ENCODE data around the gene TBC1D22A. TPM values are rescaled to one million over a fixed set of nuclear protein-coding genes. Genes with fewer than 3 reads are reported as not detected.

The TBC1D22A gene
- total and polyA plus RNA-seq, 2 donors from 2014 or later = 24.6 to 39.4 TPM

- H3K27me3 ChIP-seq (ENCODE audit: control insufficient read depth, insufficient read depth, low read length) = no peaks in the 10 kb centered on the region
- H3K27ac ChIP-seq (ENCODE audit: low read depth in 2 of 2, low read length in 2 of 2) = peak overlapping the region; percentile 3 to 67
- H3K9ac ChIP-seq (ENCODE audit: low read length in 3 of 3) = no peak overlapping the region
- peak overlapping the region in 1 of 3 donors; percentile 18 for H3K4me3 ChIP-seq (ENCODE audit: low read length in 3 of 3)
- no peaks in the 10 kb centered on the region for H3K4me1 ChIP-seq (ENCODE audit: control insufficient read depth in 2 of 3, insufficient read depth in 2 of 3, low read depth in 1 of 3, low read length in 3 of 3)
- intact Hi-C loops (cut with DNase I) = no loop called here
- H3K9me3 ChIP-seq (ENCODE audit: control insufficient read depth in 2 of 3, insufficient read depth in 1 of 3, low read length in 3 of 3) = no peaks in the 10 kb centered on the region
- H3K36me3 ChIP-seq (ENCODE audit: control insufficient read depth in 2 of 3, insufficient read depth in 3 of 3, low read length in 3 of 3) = no peaks in the 10 kb centered on the region
- FAIRE-seq (no peak), DNase-seq (no peak)
- no peak for TF ChIP-seq CTCF (IDR thresholded peaks at IDR 0.05; ENCODE audit: borderline replicate concordance, extremely low read depth, insufficient read depth)
Observed at GRCh38 chr22:46941968-46942798, 179.7 kb downstream of the TBC1D22A start.

- Histone ChIP-seq H3K36me3 (ENCODE audit: control insufficient read depth in 2 of 3, insufficient read depth in 3 of 3, low read length in 3 of 3) (no peaks in the 10 kb centered on the region), H3K4me3 (ENCODE audit: low read length in 3 of 3) (peak overlapping the region in 1 of 3 donors; percentile 18), H3K9ac (ENCODE audit: low read length in 3 of 3) (no peak overlapping the region), H3K27me3 (ENCODE audit: control insufficient read depth, insufficient read depth, low read length) (no peaks in the 10 kb centered on the region), H3K27ac (ENCODE audit: low read depth in 2 of 2, low read length in 2 of 2) (peak overlapping the region; percentile 7 to 67), H3K9me3 (ENCODE audit: control insufficient read depth in 2 of 3, insufficient read depth in 1 of 3, low read length in 3 of 3) (no peaks in the 10 kb centered on the region), H3K4me1 (ENCODE audit: control insufficient read depth in 2 of 3, insufficient read depth in 2 of 3, low read depth in 1 of 3, low read length in 3 of 3) (no peaks in the 10 kb centered on the region)
- intact Hi-C loops (cut with DNase I) = no loop called here
- DNase-seq (peak in 1 of 5 donors; percentile 62), FAIRE-seq (no peak)
- no peak for TF ChIP-seq CTCF (IDR thresholded peaks at IDR 0.05; ENCODE audit: borderline replicate concordance, extremely low read depth, insufficient read depth)
Observed at GRCh38 chr22:46942799-46943785, 180.6 kb downstream of the TBC1D22A start.

- no peak overlapping the region for H3K27ac ChIP-seq (ENCODE audit: low read depth in 2 of 2, low read length in 2 of 2)
- peaks cover 0 to under 1% (median 0%) of the 10 kb centered on the region in 3 donors for H3K36me3 ChIP-seq (ENCODE audit: control insufficient read depth in 2 of 3, insufficient read depth in 3 of 3, low read length in 3 of 3)
- no peaks in the 10 kb centered on the region for H3K4me1 ChIP-seq (ENCODE audit: control insufficient read depth in 2 of 3, insufficient read depth in 2 of 3, low read depth in 1 of 3, low read length in 3 of 3)
- H3K4me3 ChIP-seq (ENCODE audit: low read length in 3 of 3) = no peak overlapping the region
- intact Hi-C loops (cut with DNase I) = no loop called here
- DNase-seq = no peak
- H3K9ac ChIP-seq (ENCODE audit: low read length in 3 of 3) = no peak overlapping the region
- H3K27me3 ChIP-seq (ENCODE audit: control insufficient read depth, insufficient read depth, low read length) = no peaks in the 10 kb centered on the region
- TF ChIP-seq CTCF (IDR thresholded peaks at IDR 0.05; ENCODE audit: borderline replicate concordance, extremely low read depth, insufficient read depth) = no peak
- FAIRE-seq = no peak
- no peaks in the 10 kb centered on the region for H3K9me3 ChIP-seq (ENCODE audit: control insufficient read depth in 2 of 3, insufficient read depth in 1 of 3, low read length in 3 of 3)
Observed at GRCh38 chr22:46945481-46945880, 183.0 kb downstream of the TBC1D22A start.
